ENCODE measurements around the gene ALG12. TPM values are rescaled to one million over a fixed set of nuclear protein-coding genes. Genes with fewer than 3 reads are reported as not detected.

Gene ALG12
- total and polyA plus RNA-seq, 2 of the 13 experiments (the other 11 are each of a cell fraction or from before 2014, with no cell fraction given): 7.8 to 15.8 TPM

GRCh38 chr22:49951986-49952896 is 34.0 kb upstream of the ALG12 start (continued):
- no peak for TF ChIP-seq GMEB2 (CRISPR knock-in tag; IDR thresholded peaks at IDR 0.05; ENCODE audit: low read depth)
- peak; percentile 75 for TF ChIP-seq DPF2 (CRISPR knock-in tag; IDR thresholded peaks at IDR 0.05; ENCODE audit: borderline replicate concordance, low read depth)
- TF ChIP-seq, protein P1, sequence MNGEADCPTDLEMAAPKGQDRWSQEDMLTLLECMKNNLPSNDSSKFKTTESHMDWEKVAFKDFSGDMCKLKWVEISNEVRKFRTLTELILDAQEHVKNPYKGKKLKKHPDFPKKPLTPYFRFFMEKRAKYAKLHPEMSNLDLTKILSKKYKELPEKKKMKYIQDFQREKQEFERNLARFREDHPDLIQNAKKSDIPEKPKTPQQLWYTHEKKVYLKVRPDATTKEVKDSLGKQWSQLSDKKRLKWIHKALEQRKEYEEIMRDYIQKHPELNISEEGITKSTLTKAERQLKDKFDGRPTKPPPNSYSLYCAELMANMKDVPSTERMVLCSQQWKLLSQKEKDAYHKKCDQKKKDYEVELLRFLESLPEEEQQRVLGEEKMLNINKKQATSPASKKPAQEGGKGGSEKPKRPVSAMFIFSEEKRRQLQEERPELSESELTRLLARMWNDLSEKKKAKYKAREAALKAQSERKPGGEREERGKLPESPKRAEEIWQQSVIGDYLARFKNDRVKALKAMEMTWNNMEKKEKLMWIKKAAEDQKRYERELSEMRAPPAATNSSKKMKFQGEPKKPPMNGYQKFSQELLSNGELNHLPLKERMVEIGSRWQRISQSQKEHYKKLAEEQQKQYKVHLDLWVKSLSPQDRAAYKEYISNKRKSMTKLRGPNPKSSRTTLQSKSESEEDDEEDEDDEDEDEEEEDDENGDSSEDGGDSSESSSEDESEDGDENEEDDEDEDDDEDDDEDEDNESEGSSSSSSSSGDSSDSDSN (CRISPR knock-in tag; IDR thresholded peaks at IDR 0.05): peak; percentile 77
- TF ChIP-seq EZH2 (conservative IDR thresholded peaks at IDR 0.05; ENCODE audit: low read depth, low read length): no peak
- TF ChIP-seq ZNF362 (CRISPR knock-in tag; IDR thresholded peaks at IDR 0.05; ENCODE audit: borderline replicate concordance): no peak
- no peak; the same call in 1 of the 2 replicates for TF ChIP-seq SPEN (CRISPR knock-in tag; IDR thresholded peaks at IDR 0.05; ENCODE audit: low read depth)
- TF ChIP-seq SALL1 (CRISPR knock-in tag; IDR thresholded peaks at IDR 0.05): peak; percentile 75; the same call in 1 of the 2 replicates
- no peak for TF ChIP-seq EED (CRISPR knock-in tag; IDR thresholded peaks at IDR 0.05)
- peak; percentile 32; the same call in 1 of the 2 replicates for TF ChIP-seq KAT7 (CRISPR knock-in tag; IDR thresholded peaks at IDR 0.05; ENCODE audit: borderline replicate concordance)
- no peak for TF ChIP-seq KLF15 (CRISPR knock-in tag; IDR thresholded peaks at IDR 0.05; ENCODE audit: borderline replicate concordance)
- no peak for TF ChIP-seq ZBTB42 (CRISPR knock-in tag; IDR thresholded peaks at IDR 0.05)
- no peak for TF ChIP-seq ZNF432 (CRISPR knock-in tag; IDR thresholded peaks at IDR 0.05; ENCODE audit: borderline replicate concordance)
- TF ChIP-seq ZNF335 (CRISPR knock-in tag; IDR thresholded peaks at IDR 0.05): no peak
- TF ChIP-seq HMGA1 (CRISPR knock-in tag; conservative IDR thresholded peaks at IDR 0.05): no peak
- TF ChIP-seq, protein P2, sequence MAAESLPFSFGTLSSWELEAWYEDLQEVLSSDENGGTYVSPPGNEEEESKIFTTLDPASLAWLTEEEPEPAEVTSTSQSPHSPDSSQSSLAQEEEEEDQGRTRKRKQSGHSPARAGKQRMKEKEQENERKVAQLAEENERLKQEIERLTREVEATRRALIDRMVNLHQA (CRISPR knock-in tag; IDR thresholded peaks at IDR 0.05): no peak
- no peak for TF ChIP-seq KLF11 (CRISPR knock-in tag; IDR thresholded peaks at IDR 0.05)
- peak; percentile 86 for TF ChIP-seq ZEB1 (IDR thresholded peaks at IDR 0.05; ENCODE audit: insufficient replicate concordance, low read depth)
- TF ChIP-seq KLF6 (CRISPR knock-in tag; IDR thresholded peaks at IDR 0.05): 0 out of 2 replicates have a peak, but pooled peaks have one; percentile 44
- no peak for TF ChIP-seq NBN (conservative IDR thresholded peaks at IDR 0.05)
- no peak for TF ChIP-seq SP140L (CRISPR knock-in tag; IDR thresholded peaks at IDR 0.05; ENCODE audit: borderline replicate concordance)
- TF ChIP-seq NFKB2 (CRISPR knock-in tag; IDR thresholded peaks at IDR 0.05; ENCODE audit: borderline replicate concordance): no peak
- TF ChIP-seq ZNF598 (CRISPR knock-in tag; IDR thresholded peaks at IDR 0.05; ENCODE audit: borderline replicate concordance): no peak
- TF ChIP-seq TFE3 (CRISPR knock-in tag; IDR thresholded peaks at IDR 0.05): peak; percentile 62
